GM23338 (cell line): ENCODE data around the gene TJP2. TPM values are rescaled to one million over a fixed set of nuclear protein-coding genes. Genes with fewer than 3 reads are reported as not detected.

ENCODE experiments used
- ATAC-seq: fragments of 200-7000 bp; cut with Tn5 transposase; 3 replicates; pipeline ENCODE4 v1.9.1; 2020
- DNase-seq: peaks from one replicate; pipeline ENCODE4 v3.0.0-alpha.2; 2015; ENCODE audit warnings: low spot score
- H2AFZ ChIP-seq: fragments of 200-600 bp; sonication (generic); 2 replicates; pipeline ENCODE4 v1.8.0; 2016; ENCODE audit warnings: antibody characterized with exemption, mild to moderate bottlenecking, moderate library complexity
- H3F3A ChIP-seq: fragments of 200-600 bp; sonication (generic); replicated peaks from 2 replicates; pipeline ENCODE4 v1.8.0; 2017; ENCODE audit warnings: antibody characterized with exemption, mixed run types, low read depth
- H3K27ac ChIP-seq: fragments of 200-600 bp; sonication (generic); 2 replicates; pipeline ENCODE4 v1.6.1; 2016; ENCODE audit warnings: low read depth
- H3K27me3 ChIP-seq: fragments of 200-600 bp; sonication (generic); 2 replicates; pipeline ENCODE4 v1.8.0; 2016; ENCODE audit warnings: mild to moderate bottlenecking, mixed run types, moderate library complexity; ENCODE audit not compliant: insufficient read depth
- H3K36me3 ChIP-seq: fragments of 200-600 bp; sonication (generic); 2 replicates; pipeline ENCODE4 v1.8.0; 2016; ENCODE audit warnings: mild to moderate bottlenecking; ENCODE audit not compliant: insufficient read depth
- H3K4me1 ChIP-seq: fragments of 200-600 bp; sonication (generic); 2 replicates; pipeline ENCODE4 v1.8.0; 2016; ENCODE audit warnings: mild to moderate bottlenecking, moderate library complexity; ENCODE audit not compliant: insufficient read depth
- H3K4me2 ChIP-seq: fragments of 200-600 bp; sonication (generic); 2 replicates; pipeline ENCODE4 v1.7.1; 2017; ENCODE audit warnings: mixed run types
- H3K4me3 ChIP-seq: fragments of 200-600 bp; sonication (generic); 2 replicates; pipeline ENCODE4 v1.6.1; 2016; ENCODE audit warnings: mixed run types
- H3K79me2 ChIP-seq: fragments of 200-600 bp; sonication (generic); replicated peaks from 2 replicates; pipeline ENCODE4 v1.8.0; 2017; ENCODE audit warnings: mild to moderate bottlenecking; ENCODE audit not compliant: insufficient read depth
- H3K9me2 ChIP-seq: fragments of 200-600 bp; sonication (generic); 2 replicates; pipeline ENCODE4 v1.8.0; 2017; ENCODE audit not compliant: insufficient read depth
- H4K20me1 ChIP-seq: fragments of 200-600 bp; sonication (generic); replicated peaks from 2 replicates; pipeline ENCODE4 v1.8.0; 2017; ENCODE audit warnings: mild to moderate bottlenecking; ENCODE audit not compliant: insufficient read depth
- H3K27ac Mint-ChIP-seq: 2 replicates; pipeline ENCODE4 v1.8.0; 2020; ENCODE audit warnings: inconsistent platforms, mild to moderate bottlenecking, moderate library complexity, mixed read lengths
- H3K27me3 Mint-ChIP-seq: 3 replicates; pipeline ENCODE4 v1.8.0; 2022; ENCODE audit warnings: low read depth, mild to moderate bottlenecking, moderate library complexity, mixed read lengths, inconsistent platforms; ENCODE audit not compliant: insufficient read depth, poor library complexity
- H3K36me3 Mint-ChIP-seq: 3 replicates; pipeline ENCODE4 v1.8.0; 2021; ENCODE audit warnings: low read depth, mild to moderate bottlenecking, inconsistent platforms, moderate library complexity, mixed read lengths
- H3K4me1 Mint-ChIP-seq: 3 replicates; pipeline ENCODE4 v1.8.0; 2020; ENCODE audit warnings: mild to moderate bottlenecking, inconsistent platforms, mixed read lengths
- H3K4me3 Mint-ChIP-seq: 3 replicates; pipeline ENCODE4 v1.8.0; 2021; ENCODE audit warnings: moderate library complexity, mild to moderate bottlenecking, inconsistent platforms, mixed read lengths
- H3K9me3 Mint-ChIP-seq: 3 replicates; pipeline ENCODE4 v1.8.0; 2020; ENCODE audit warnings: moderate library complexity, mild to moderate bottlenecking, inconsistent platforms, mixed read lengths
- CREB1 ChIP-seq: fragments of 250-450 bp; sonication (Bioruptor Pico); IDR thresholded peaks from 2 replicates; pipeline ENCODE4 v1.5.0; 2020; ENCODE audit warnings: low read depth, mild to moderate bottlenecking, moderate library complexity
- CTCF ChIP-seq, 2 experiments: fragments of 200-600 bp in 1 of 2; sonication (generic) in 1 of 2; conservative IDR thresholded peaks; 2 replicates each; pipeline versions ENCODE4 v1.5.1 to v1.6.1; 2016 to 2017; ENCODE audit warnings: antibody characterized with exemption in 2 of 2, low read depth in 2 of 2, mild to moderate bottlenecking in 2 of 2, moderate library complexity in 1 of 2
- ETS1 ChIP-seq: IDR thresholded peaks from 2 replicates; pipeline ENCODE4 v1.6.1; 2016; ENCODE audit warnings: antibody characterized with exemption
- EZH2 ChIP-seq: fragments of 200-600 bp; sonication (generic); IDR thresholded peaks from one replicate; pipeline ENCODE4 v1.8.0; 2017; ENCODE audit warnings: antibody characterized with exemption, mild to moderate bottlenecking, low read depth; ENCODE audit not compliant: unreplicated experiment
- EZH2phosphoT487 ChIP-seq: fragments of 200-600 bp; sonication (generic); IDR thresholded peaks from one replicate; pipeline ENCODE4 v1.8.1; 2018; ENCODE audit warnings: antibody characterized with exemption; ENCODE audit not compliant: unreplicated experiment
- JUNB ChIP-seq: IDR thresholded peaks from one replicate; pipeline ENCODE4 v1.6.1; 2016; ENCODE audit warnings: antibody characterized with exemption; ENCODE audit not compliant: unreplicated experiment
- NANOG ChIP-seq: IDR thresholded peaks from 2 replicates; pipeline ENCODE4 v1.6.1; 2016; ENCODE audit warnings: antibody characterized with exemption, borderline replicate concordance
- POLR2AphosphoS5 ChIP-seq: IDR thresholded peaks from 2 replicates; pipeline ENCODE4 v1.6.1; 2016; ENCODE audit warnings: antibody characterized with exemption, low read depth
- REST ChIP-seq: IDR thresholded peaks from one replicate; pipeline ENCODE4 v1.6.1; 2018; ENCODE audit warnings: antibody characterized with exemption; ENCODE audit not compliant: unreplicated experiment
- STAT1 ChIP-seq: IDR thresholded peaks from one replicate; pipeline ENCODE4 v1.6.1; 2016; ENCODE audit warnings: antibody characterized with exemption; ENCODE audit not compliant: unreplicated experiment
- ZNF114 ChIP-seq: fragments of 250-450 bp; sonication (Bioruptor Pico); IDR thresholded peaks from 2 replicates; pipeline ENCODE4 v1.5.0; 2020; ENCODE audit warnings: mild to moderate bottlenecking, moderate library complexity
- ZNF331 ChIP-seq: fragments of 250-450 bp; sonication (Bioruptor Pico); IDR thresholded peaks from 2 replicates; pipeline ENCODE4 v1.5.0; 2020; ENCODE audit warnings: low read depth, mild to moderate bottlenecking, moderate library complexity
- ZNF462 ChIP-seq: fragments of 250-450 bp; sonication (Bioruptor Pico); IDR thresholded peaks from 2 replicates; pipeline ENCODE4 v1.5.0; 2020; ENCODE audit warnings: mild to moderate bottlenecking, moderate library complexity
- polyA plus RNA-seq: library from polyadenylated mRNA; unstranded; fragments of >200 nt; fragmentation: Nextera tagmentation; extraction: Ambion mirVana; gene quantifications from 2 replicates; pipeline ENCODE4 v1.2.1, GENCODE V29; 2016
- total RNA-seq: library from RNA; depleted of rRNA; stranded (reverse); fragments of >200 nt; shearing (Covaris generic); gene quantifications from 2 replicates; pipeline ENCODE4 v1.2.3, GENCODE V29; 2014

Gene TJP2
- total and polyA plus RNA-seq, 2 experiments from 2014 or later, result 37.6 to 234 TPM

- no peak for DNase-seq
- Mint-ChIP-seq H3K9me3 (no peaks in the 10 kb centered on the region), H3K36me3 (no peaks in the 10 kb centered on the region), H3K27me3 (peaks cover 16% of the 10 kb centered on the region), H3K4me1 (peaks cover 60% of the 10 kb centered on the region), H3K27ac (no peak overlapping the region), H3K4me3 (no peak overlapping the region)
- peaks cover 62% of the 10 kb centered on the region for H3K79me2 ChIP-seq
- no peak overlapping the region for H3K4me3 ChIP-seq
- H3K27me3 ChIP-seq, result peaks cover 22% of the 10 kb centered on the region; the same call in 1 of the 2 replicates
- no peak for TF ChIP-seq STAT1
- no peak for TF ChIP-seq ZNF331 (CRISPR knock-in tag)
- no peak for TF ChIP-seq EZH2phosphoT487
- TF ChIP-seq CTCF (conservative IDR thresholded peaks at IDR 0.05; ENCODE audit: low read depth in 2 of 2), result no peak
- TF ChIP-seq ZNF114 (CRISPR knock-in tag), result no peak
- TF ChIP-seq ETS1, result no peak
- TF ChIP-seq ZNF462 (CRISPR knock-in tag), result no peak
- TF ChIP-seq CREB1, result no peak
- TF ChIP-seq EZH2, result no peak
- TF ChIP-seq JUNB, result no peak
- no peak for TF ChIP-seq NANOG
- TF ChIP-seq POLR2AphosphoS5, result no peak
- TF ChIP-seq REST, result no peak
- H3K9me2 ChIP-seq, result no peaks in the 10 kb centered on the region
- H2AFZ ChIP-seq, result no peak overlapping the region
- peaks cover 10% of the 10 kb centered on the region for H4K20me1 ChIP-seq
- no peak overlapping the region for H3K4me2 ChIP-seq
- 0 out of 2 replicates have a peak overlapping the region, but pooled peaks have one; percentile 2 for H3K27ac ChIP-seq
- 0 out of 2 replicates have a peak, but pooled peaks cover 6% of the 10 kb centered on the region for H3F3A ChIP-seq
- H3K36me3 ChIP-seq, result no peaks in the 10 kb centered on the region
- H3K4me1 ChIP-seq, result peaks cover 56% of the 10 kb centered on the region
- ATAC-seq, result no peak
Observed at GRCh38 chr9:69171517-69171916, 2.6 kb upstream of the TJP2 start.
